Stimulated activated CD8-positive, alpha-beta memory T cell treated with anti-CD3 and anti-CD28 coated beads, Interleukin-15, amount 100 ng/mL, for 1 hour (primary cell): Measurements from ENCODE around the gene RAD18.

Experiments
- DNase-seq: peaks from one replicate; pipeline ENCODE4 v3.0.0-alpha.2; 2020; ENCODE audit warnings: low read depth

The RAD18 gene

GRCh38 chr3:8864402-8865350 is 98.6 kb downstream of the RAD18 start:
- no peak for DNase-seq

- no peak for DNase-seq
Observed at GRCh38 chr3:8863891-8864290, 99.4 kb downstream of the RAD18 start.

GRCh38 chr3:8857720-8858367 is 105.4 kb downstream of the RAD18 start:
- DNase-seq, result no peak

- DNase-seq, result no peak
Observed at GRCh38 chr3:8856721-8857120, 106.6 kb downstream of the RAD18 start.

GRCh38 chr3:8856071-8856470 is 107.2 kb downstream of the RAD18 start:
- no peak for DNase-seq

- no peak for DNase-seq
Observed at GRCh38 chr3:8854656-8855055, 108.6 kb downstream of the RAD18 start.

GRCh38 chr3:8853081-8853480 is 110.2 kb downstream of the RAD18 start:
- DNase-seq, result no peak

- DNase-seq, result no peak
Observed at GRCh38 chr3:8852511-8852910, 110.8 kb downstream of the RAD18 start.

GRCh38 chr3:8851703-8852102 is 111.6 kb downstream of the RAD18 start:
- no peak for DNase-seq

- DNase-seq, result no peak
Observed at GRCh38 chr3:8848696-8849131, 114.6 kb downstream of the RAD18 start.

GRCh38 chr3:8847317-8847716 is 116.0 kb downstream of the RAD18 start:
- DNase-seq, result no peak

- no peak for DNase-seq
Observed at GRCh38 chr3:8846176-8846575, 117.1 kb downstream of the RAD18 start.

- no peak for DNase-seq
Observed at GRCh38 chr3:8845641-8846040, 117.6 kb downstream of the RAD18 start.

GRCh38 chr3:8843347-8843746 is 119.9 kb downstream of the RAD18 start:
- DNase-seq, result no peak

- no peak for DNase-seq
Observed at GRCh38 chr3:8842293-8842692, 121.0 kb downstream of the RAD18 start.

GRCh38 chr3:8841472-8841871 is 121.8 kb downstream of the RAD18 start:
- no peak for DNase-seq

- no peak for DNase-seq
Observed at GRCh38 chr3:8840556-8840955, 122.7 kb downstream of the RAD18 start.

- DNase-seq, result no peak
Observed at GRCh38 chr3:8839607-8840325, 123.5 kb downstream of the RAD18 start.

- no peak for DNase-seq
Observed at GRCh38 chr3:8838765-8839423, 124.4 kb downstream of the RAD18 start.

- DNase-seq, result no peak
Observed at GRCh38 chr3:8838234-8838633, 125.0 kb downstream of the RAD18 start.

GRCh38 chr3:8837162-8837561 is 126.1 kb downstream of the RAD18 start:
- no peak for DNase-seq

- DNase-seq, result no peak
Observed at GRCh38 chr3:8836096-8836495, 127.2 kb downstream of the RAD18 start.
